ENCODE results near the gene SLC35B2.
"Not testable (repeated sequence)": the region's sequence is repeated elsewhere in the genome, so short reads cannot be mapped to it uniquely, and the experiment has no call there.

The SLC35B2 gene

GRCh38 chr6:44235269-44235668 lies 22.1 kb downstream of the SLC35B2 start:
- DNase-seq: no peak
- no peaks in the 10 kb centered on the region for H3K9me3 Mint-ChIP-seq
- CTCF ChIA-PET: interaction anchor here (0.6 to 3.1 kb wide), 11 partner anchors 10 to 392 kb away, joined by 3 to 16 read pairs (median 3); partner anchors contain the start of gene HSP90AB1
- peaks cover 6% of the 10 kb centered on the region for H3K36me3 Mint-ChIP-seq
- no peak overlapping the region for H3K27ac Mint-ChIP-seq
- H3K4me3 Mint-ChIP-seq: no peak overlapping the region
- no peaks in the 10 kb centered on the region for H3K27me3 Mint-ChIP-seq
- peaks cover 24% of the 10 kb centered on the region for H3K4me1 Mint-ChIP-seq

- H3K36me3 Mint-ChIP-seq: peaks cover 6% of the 10 kb centered on the region
- H3K27ac Mint-ChIP-seq: peak overlapping the region; percentile 8
- no peak for DNase-seq
- no peaks in the 10 kb centered on the region for H3K27me3 Mint-ChIP-seq
- H3K4me3 Mint-ChIP-seq: no peak overlapping the region
- no peaks in the 10 kb centered on the region for H3K9me3 Mint-ChIP-seq
- peaks cover 24% of the 10 kb centered on the region for H3K4me1 Mint-ChIP-seq
- CTCF ChIA-PET: interaction anchor here (0.6 to 3.1 kb wide), 11 partner anchors 10 to 391 kb away, joined by 3 to 16 read pairs (median 3); partner anchors contain the start of gene HSP90AB1
Observed at GRCh38 chr6:44234101-44235025, 23.0 kb downstream of the SLC35B2 start.

- no peak overlapping the region for H3K4me3 Mint-ChIP-seq
- peak overlapping the region; percentile 64 for H3K27ac Mint-ChIP-seq
- H3K4me1 Mint-ChIP-seq: peaks cover 24% of the 10 kb centered on the region
- no peak for DNase-seq
- H3K9me3 Mint-ChIP-seq: no peaks in the 10 kb centered on the region
- CTCF ChIA-PET: interaction anchor here (0.8 to 3.1 kb wide), 2 partner anchors 9 to 61 kb away, joined by 3 to 16 read pairs; no protein-coding TSS in a partner anchor
- H3K27me3 Mint-ChIP-seq: no peaks in the 10 kb centered on the region
- H3K36me3 Mint-ChIP-seq: peaks cover 8% of the 10 kb centered on the region
Observed at GRCh38 chr6:44233567-44234100, 23.7 kb downstream of the SLC35B2 start.

GRCh38 chr6:44232676-44233566 lies 24.4 kb downstream of the SLC35B2 start:
- CTCF ChIA-PET: no interaction called here
- no peaks in the 10 kb centered on the region for H3K27me3 Mint-ChIP-seq
- no peak overlapping the region for H3K4me3 Mint-ChIP-seq
- no peaks in the 10 kb centered on the region for H3K9me3 Mint-ChIP-seq
- peak overlapping the region; percentile 64 for H3K27ac Mint-ChIP-seq
- no peak for DNase-seq
- H3K4me1 Mint-ChIP-seq: peaks cover 18% of the 10 kb centered on the region
- peaks cover 8% of the 10 kb centered on the region for H3K36me3 Mint-ChIP-seq

- CTCF ChIA-PET: interaction anchor here (0.8 to 1.1 kb wide), 2 partner anchors 10 to 81 kb away, joined by 3 read pairs; partner anchors contain the start of gene AARS2
Observed at GRCh38 chr6:44231426-44231825, 25.9 kb downstream of the SLC35B2 start.

GRCh38 chr6:44230034-44230675 lies 27.2 kb downstream of the SLC35B2 start:
- Mint-ChIP-seq H3K27ac (no peak overlapping the region), H3K36me3 (peaks cover 5% of the 10 kb centered on the region), H3K4me3 (no peak overlapping the region), H3K27me3 (no peaks in the 10 kb centered on the region), H3K9me3 (no peaks in the 10 kb centered on the region), H3K4me1 (peaks cover 8% of the 10 kb centered on the region)
- CTCF ChIA-PET: interaction anchor here (1.1 kb wide), 1 partner anchor 57 kb away, joined by 3 read pairs; no protein-coding TSS in a partner anchor
- DNase-seq: no peak

More at GRCh38 chr6:44231426-44231825, 25.9 kb downstream of the SLC35B2 start:
- not testable (repeated sequence) for H3K36me3 Mint-ChIP-seq, H3K27ac Mint-ChIP-seq, H3K4me3 Mint-ChIP-seq, H3K4me1 Mint-ChIP-seq, H3K9me3 Mint-ChIP-seq, DNase-seq, H3K27me3 Mint-ChIP-seq

- H3K9me3 Mint-ChIP-seq: no peaks in the 10 kb centered on the region
- no peak overlapping the region for H3K4me3 Mint-ChIP-seq
- peaks cover 14% of the 10 kb centered on the region for H3K4me1 Mint-ChIP-seq
- peaks cover 5% of the 10 kb centered on the region for H3K36me3 Mint-ChIP-seq
- no peak overlapping the region for H3K27ac Mint-ChIP-seq
- H3K27me3 Mint-ChIP-seq: no peaks in the 10 kb centered on the region
- CTCF ChIA-PET: interaction anchor here (1.1 kb wide), 1 partner anchor 57 kb away, joined by 3 read pairs; no protein-coding TSS in a partner anchor
- no peak for DNase-seq
Observed at GRCh38 chr6:44229376-44230033, 27.8 kb downstream of the SLC35B2 start.

GRCh38 chr6:44228836-44229235 lies 28.5 kb downstream of the SLC35B2 start:
- DNase-seq: no peak
- peaks cover 5% of the 10 kb centered on the region for H3K36me3 Mint-ChIP-seq
- no peaks in the 10 kb centered on the region for H3K9me3 Mint-ChIP-seq
- H3K4me3 Mint-ChIP-seq: no peak overlapping the region
- peaks cover 21% of the 10 kb centered on the region for H3K4me1 Mint-ChIP-seq
- CTCF ChIA-PET: no interaction called here
- no peaks in the 10 kb centered on the region for H3K27me3 Mint-ChIP-seq
- H3K27ac Mint-ChIP-seq: no peak overlapping the region

- Mint-ChIP-seq H3K36me3 (peaks cover 5% of the 10 kb centered on the region), H3K27ac (no peak overlapping the region), H3K4me3 (no peak overlapping the region), H3K27me3 (no peaks in the 10 kb centered on the region), H3K4me1 (peaks cover 17% of the 10 kb centered on the region), H3K9me3 (no peaks in the 10 kb centered on the region)
- CTCF ChIA-PET: no interaction called here
- DNase-seq: no peak
Observed at GRCh38 chr6:44228433-44228832, 28.9 kb downstream of the SLC35B2 start.

GRCh38 chr6:44228031-44228430 lies 29.3 kb downstream of the SLC35B2 start:
- H3K4me1 Mint-ChIP-seq: peaks cover 18% of the 10 kb centered on the region
- no peak for DNase-seq

GRCh38 chr6:44227148-44227793 lies 30.1 kb downstream of the SLC35B2 start:
- H3K27ac Mint-ChIP-seq: no peak overlapping the region
- H3K27me3 Mint-ChIP-seq: peaks cover 7% of the 10 kb centered on the region
- no peak for DNase-seq
- CTCF ChIA-PET: interaction anchor here (0.7 to 1.7 kb wide), 2 partner anchors 10 to 30 kb away, joined by 3 to 7 read pairs; no protein-coding TSS in a partner anchor
- H3K4me3 Mint-ChIP-seq: no peak overlapping the region
- H3K4me1 Mint-ChIP-seq: peaks cover 20% of the 10 kb centered on the region
- H3K36me3 Mint-ChIP-seq: peaks cover 4% of the 10 kb centered on the region
- H3K9me3 Mint-ChIP-seq: no peaks in the 10 kb centered on the region

More at GRCh38 chr6:44228031-44228430, 29.3 kb downstream of the SLC35B2 start:
- Mint-ChIP-seq H3K4me3 (no peak overlapping the region), H3K27me3 (peaks cover 1% of the 10 kb centered on the region), H3K9me3 (no peaks in the 10 kb centered on the region), H3K36me3 (peaks cover 5% of the 10 kb centered on the region), H3K27ac (no peak overlapping the region)
- CTCF ChIA-PET: interaction anchor here (0.7 kb wide), 1 partner anchor 29 kb away, joined by 3 read pairs; no protein-coding TSS in a partner anchor

- peaks cover 24% of the 10 kb centered on the region for H3K4me1 Mint-ChIP-seq
- H3K27ac Mint-ChIP-seq: no peak overlapping the region
- no peaks in the 10 kb centered on the region for H3K9me3 Mint-ChIP-seq
- H3K27me3 Mint-ChIP-seq: peaks cover 14% of the 10 kb centered on the region
- peaks cover 2% of the 10 kb centered on the region for H3K36me3 Mint-ChIP-seq
- no peak overlapping the region for H3K4me3 Mint-ChIP-seq
- CTCF ChIA-PET: interaction anchor here (1.7 to 2.5 kb wide), 2 partner anchors 11 to 54 kb away, joined by 7 to 11 read pairs; no protein-coding TSS in a partner anchor
- DNase-seq: no peak
Observed at GRCh38 chr6:44226368-44227147, 30.8 kb downstream of the SLC35B2 start.
